Activated T-cell treated with anti-CD3 and anti-CD28 coated beads, Interleukin-2, amount 50 U/mL, for 4 hours (primary cell): Measurements from ENCODE around the gene LRRC56. TPM values are rescaled to one million over a fixed set of nuclear protein-coding genes. Genes with fewer than 3 reads are reported as not detected.

ENCODE experiments used
- ATAC-seq, 2 donors: fragments of 200-7000 bp; cut with Tn5 transposase; one replicate each; pipeline ENCODE4 v1.10.0; 2021
- DNase-seq: peaks from one replicate; pipeline ENCODE4 v3.0.0-alpha.2; 2020
- H3K27me3 Mint-ChIP-seq: one replicate; pipeline ENCODE4 v1.8.0; 2021; ENCODE audit warnings: low read depth, mixed read lengths
- H3K36me3 Mint-ChIP-seq: one replicate; pipeline ENCODE4 v1.8.0; 2022; ENCODE audit warnings: mixed read lengths; ENCODE audit not compliant: insufficient read depth
- H3K4me1 Mint-ChIP-seq: one replicate; pipeline ENCODE4 v1.8.0; 2021; ENCODE audit warnings: low read depth, mixed read lengths
- H3K4me3 Mint-ChIP-seq: one replicate; pipeline ENCODE4 v1.8.0; 2021; ENCODE audit warnings: mild to moderate bottlenecking, moderate library complexity, mixed read lengths
- H3K9me3 Mint-ChIP-seq: one replicate; pipeline ENCODE4 v1.8.0; 2021; ENCODE audit warnings: mixed read lengths
- total RNA-seq, 3 donors: library from RNA; stranded (reverse); gene quantifications; one replicate each; pipeline ENCODE4 v1.2.1, GENCODE V29; 2021

The LRRC56 gene
- total RNA-seq, 3 donors from 2014 or later = 1.4 to 2.7 (median 1.7) TPM

GRCh38 chr11:537622-538430, 499 bp downstream of the LRRC56 start:
- peaks cover 20% of the 10 kb centered on the region for H3K4me1 Mint-ChIP-seq
- H3K36me3 Mint-ChIP-seq = no peaks in the 10 kb centered on the region
- no peaks in the 10 kb centered on the region for H3K27me3 Mint-ChIP-seq
- no peaks in the 10 kb centered on the region for H3K9me3 Mint-ChIP-seq
- DNase-seq = no peak
- H3K4me3 Mint-ChIP-seq = peak overlapping the region; percentile 90
- ATAC-seq = no peak

GRCh38 chr11:538431-539051, 1.2 kb downstream of the LRRC56 start:
- no peak for ATAC-seq
- no peak overlapping the region for H3K4me3 Mint-ChIP-seq
- no peaks in the 10 kb centered on the region for H3K36me3 Mint-ChIP-seq
- no peak for DNase-seq
- H3K4me1 Mint-ChIP-seq = peaks cover 20% of the 10 kb centered on the region
- no peaks in the 10 kb centered on the region for H3K27me3 Mint-ChIP-seq
- H3K9me3 Mint-ChIP-seq = no peaks in the 10 kb centered on the region

- H3K9me3 Mint-ChIP-seq = no peaks in the 10 kb centered on the region
- DNase-seq (no peak), ATAC-seq (no peak)
- no peaks in the 10 kb centered on the region for H3K36me3 Mint-ChIP-seq
- peaks cover 12% of the 10 kb centered on the region for H3K4me1 Mint-ChIP-seq
- H3K27me3 Mint-ChIP-seq = no peaks in the 10 kb centered on the region
- no peak overlapping the region for H3K4me3 Mint-ChIP-seq
These were observed 2.7 kb downstream of the LRRC56 start for GRCh38 chr11:539971-540481.

- H3K36me3 Mint-ChIP-seq = no peaks in the 10 kb centered on the region
- H3K27me3 Mint-ChIP-seq = no peaks in the 10 kb centered on the region
- H3K4me3 Mint-ChIP-seq = no peak overlapping the region
- no peak for DNase-seq
- no peaks in the 10 kb centered on the region for H3K9me3 Mint-ChIP-seq
- no peak for ATAC-seq
- peaks cover 12% of the 10 kb centered on the region for H3K4me1 Mint-ChIP-seq
These were observed 3.5 kb downstream of the LRRC56 start for GRCh38 chr11:540583-541432.

- Mint-ChIP-seq H3K27me3 (no peaks in the 10 kb centered on the region), H3K4me3 (no peak overlapping the region), H3K4me1 (peaks cover 8% of the 10 kb centered on the region), H3K9me3 (no peaks in the 10 kb centered on the region), H3K36me3 (no peaks in the 10 kb centered on the region)
- ATAC-seq (no peak), DNase-seq (no peak)
These were observed 4.1 kb downstream of the LRRC56 start for GRCh38 chr11:541433-541885.

GRCh38 chr11:544817-545166, 7.5 kb downstream of the LRRC56 start:
- no peak for ATAC-seq
- Mint-ChIP-seq H3K36me3 (no peaks in the 10 kb centered on the region), H3K4me3 (no peak overlapping the region), H3K9me3 (no peaks in the 10 kb centered on the region), H3K4me1 (no peaks in the 10 kb centered on the region), H3K27me3 (no peaks in the 10 kb centered on the region)
- no peak for DNase-seq

GRCh38 chr11:545171-545570, 7.8 kb downstream of the LRRC56 start:
- Mint-ChIP-seq H3K4me3 (no peak overlapping the region), H3K36me3 (no peaks in the 10 kb centered on the region), H3K27me3 (no peaks in the 10 kb centered on the region), H3K4me1 (no peaks in the 10 kb centered on the region), H3K9me3 (no peaks in the 10 kb centered on the region)
- no peak for DNase-seq
- ATAC-seq = no peak

GRCh38 chr11:548700-549603, 11.6 kb downstream of the LRRC56 start:
- no peak for ATAC-seq

GRCh38 chr11:550021-550745, 12.9 kb downstream of the LRRC56 start:
- DNase-seq (no peak), ATAC-seq (no peak)
- Mint-ChIP-seq H3K27me3 (no peaks in the 10 kb centered on the region), H3K9me3 (no peaks in the 10 kb centered on the region), H3K4me1 (no peaks in the 10 kb centered on the region), H3K4me3 (no peak overlapping the region), H3K36me3 (no peaks in the 10 kb centered on the region)

More at GRCh38 chr11:548700-549603, 11.6 kb downstream of the LRRC56 start:
- Mint-ChIP-seq H3K4me3 (no peak overlapping the region), H3K9me3 (no peaks in the 10 kb centered on the region), H3K27me3 (no peaks in the 10 kb centered on the region), H3K4me1 (no peaks in the 10 kb centered on the region), H3K36me3 (no peaks in the 10 kb centered on the region)
- DNase-seq = no peak

- no peaks in the 10 kb centered on the region for H3K9me3 Mint-ChIP-seq
- ATAC-seq = no peak
- no peaks in the 10 kb centered on the region for H3K27me3 Mint-ChIP-seq
- DNase-seq = no peak
- H3K36me3 Mint-ChIP-seq = no peaks in the 10 kb centered on the region
- no peaks in the 10 kb centered on the region for H3K4me1 Mint-ChIP-seq
- H3K4me3 Mint-ChIP-seq = no peak overlapping the region
These were observed 13.4 kb downstream of the LRRC56 start for GRCh38 chr11:550746-551085.

- Mint-ChIP-seq H3K36me3 (no peaks in the 10 kb centered on the region), H3K27me3 (no peaks in the 10 kb centered on the region), H3K4me3 (no peak overlapping the region), H3K4me1 (no peaks in the 10 kb centered on the region), H3K9me3 (no peaks in the 10 kb centered on the region)
- no peak for DNase-seq
- no peak for ATAC-seq
These were observed 13.8 kb downstream of the LRRC56 start for GRCh38 chr11:551131-551530.

GRCh38 chr11:551596-551995, 14.3 kb downstream of the LRRC56 start:
- Mint-ChIP-seq H3K9me3 (no peaks in the 10 kb centered on the region), H3K4me1 (no peaks in the 10 kb centered on the region), H3K4me3 (no peak overlapping the region), H3K36me3 (no peaks in the 10 kb centered on the region), H3K27me3 (no peaks in the 10 kb centered on the region)
- ATAC-seq (no peak), DNase-seq (no peak)
